Astrocyte of the cerebellum (primary cell): ENCODE measurements around the gene TRIM56.
"Not testable (repeated sequence)": the region's sequence is repeated elsewhere in the genome, so short reads cannot be mapped to it uniquely, and the experiment has no call there.

Experiments
- DNase-seq: peaks from one replicate; pipeline ENCODE4 v3.0.0-alpha.2; 2011; ENCODE audit warnings: low read depth
- H3K4me3 ChIP-seq: 2 replicates; pipeline ENCODE4 v1.5.1; 2011; ENCODE audit warnings: mild to moderate bottlenecking, low read depth, low read length, moderate library complexity
- in situ Hi-C: cut with HindIII; loops from 2 replicates; pipeline ENCODE4 v1.10.0; 2017; ENCODE audit warnings: low sequenced_read_pairs
- TF ChIP-seq, protein P1 (sequence below): IDR thresholded peaks from 2 replicates; pipeline ENCODE4 v1.5.1; 2012; ENCODE audit warnings: low read length, low read depth, moderate library complexity, mild to moderate bottlenecking; ENCODE audit errors: missing control alignments

The TRIM56 gene, protein sequence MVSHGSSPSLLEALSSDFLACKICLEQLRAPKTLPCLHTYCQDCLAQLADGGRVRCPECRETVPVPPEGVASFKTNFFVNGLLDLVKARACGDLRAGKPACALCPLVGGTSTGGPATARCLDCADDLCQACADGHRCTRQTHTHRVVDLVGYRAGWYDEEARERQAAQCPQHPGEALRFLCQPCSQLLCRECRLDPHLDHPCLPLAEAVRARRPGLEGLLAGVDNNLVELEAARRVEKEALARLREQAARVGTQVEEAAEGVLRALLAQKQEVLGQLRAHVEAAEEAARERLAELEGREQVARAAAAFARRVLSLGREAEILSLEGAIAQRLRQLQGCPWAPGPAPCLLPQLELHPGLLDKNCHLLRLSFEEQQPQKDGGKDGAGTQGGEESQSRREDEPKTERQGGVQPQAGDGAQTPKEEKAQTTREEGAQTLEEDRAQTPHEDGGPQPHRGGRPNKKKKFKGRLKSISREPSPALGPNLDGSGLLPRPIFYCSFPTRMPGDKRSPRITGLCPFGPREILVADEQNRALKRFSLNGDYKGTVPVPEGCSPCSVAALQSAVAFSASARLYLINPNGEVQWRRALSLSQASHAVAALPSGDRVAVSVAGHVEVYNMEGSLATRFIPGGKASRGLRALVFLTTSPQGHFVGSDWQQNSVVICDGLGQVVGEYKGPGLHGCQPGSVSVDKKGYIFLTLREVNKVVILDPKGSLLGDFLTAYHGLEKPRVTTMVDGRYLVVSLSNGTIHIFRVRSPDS

DNA sequence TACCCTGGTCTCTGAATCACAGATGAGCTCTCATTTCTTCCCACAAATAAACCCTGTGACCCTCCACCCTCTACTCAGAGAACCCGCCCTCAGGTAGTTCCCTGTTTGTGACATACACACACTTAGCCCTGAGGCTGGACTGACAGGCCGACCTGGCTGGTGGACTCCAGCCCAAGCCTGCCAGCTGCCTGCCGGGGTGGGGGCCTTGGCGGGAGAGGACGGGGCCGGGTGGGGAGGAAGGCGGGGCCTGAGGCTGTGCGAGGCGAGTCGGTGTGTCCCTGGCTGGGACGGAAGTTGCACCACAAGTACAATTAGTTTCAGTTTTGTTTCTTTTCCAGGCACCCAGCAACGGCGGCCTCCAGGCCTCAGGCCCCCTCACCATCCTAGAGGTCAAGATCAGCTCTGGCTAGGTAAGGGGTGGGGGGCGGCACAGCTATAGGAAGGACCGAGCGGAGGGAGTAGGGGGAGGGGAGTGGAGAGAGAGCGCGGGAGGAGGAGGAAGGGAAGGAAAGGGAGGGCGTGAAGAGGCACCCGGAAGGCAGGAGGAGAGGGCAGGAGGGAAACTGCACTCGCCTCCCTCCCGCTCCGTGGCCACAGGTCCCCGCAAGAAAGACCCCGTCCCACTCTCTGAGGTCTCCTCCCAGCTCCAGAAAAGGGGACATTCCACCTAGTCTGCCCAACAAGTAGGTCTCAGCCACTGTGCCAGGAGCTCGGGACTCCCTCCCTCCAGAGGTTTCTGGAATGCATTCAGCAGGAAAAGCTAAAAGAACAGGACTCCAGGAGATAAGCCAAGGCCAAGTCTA is at the start of gene TRIM56:
TRIM56 (plus strand) TSS at position 320 of the 803 bp plus-strand sequence. CDS start 1,832 bp downstream, outside the sequence.
- in situ Hi-C loops: loop anchor here (10.0 kb wide), 1 partner anchor 201 kb away; the partner anchor contains the start of gene UFSP1
- peak; percentile 36 for DNase-seq
- TF ChIP-seq, protein P1, sequence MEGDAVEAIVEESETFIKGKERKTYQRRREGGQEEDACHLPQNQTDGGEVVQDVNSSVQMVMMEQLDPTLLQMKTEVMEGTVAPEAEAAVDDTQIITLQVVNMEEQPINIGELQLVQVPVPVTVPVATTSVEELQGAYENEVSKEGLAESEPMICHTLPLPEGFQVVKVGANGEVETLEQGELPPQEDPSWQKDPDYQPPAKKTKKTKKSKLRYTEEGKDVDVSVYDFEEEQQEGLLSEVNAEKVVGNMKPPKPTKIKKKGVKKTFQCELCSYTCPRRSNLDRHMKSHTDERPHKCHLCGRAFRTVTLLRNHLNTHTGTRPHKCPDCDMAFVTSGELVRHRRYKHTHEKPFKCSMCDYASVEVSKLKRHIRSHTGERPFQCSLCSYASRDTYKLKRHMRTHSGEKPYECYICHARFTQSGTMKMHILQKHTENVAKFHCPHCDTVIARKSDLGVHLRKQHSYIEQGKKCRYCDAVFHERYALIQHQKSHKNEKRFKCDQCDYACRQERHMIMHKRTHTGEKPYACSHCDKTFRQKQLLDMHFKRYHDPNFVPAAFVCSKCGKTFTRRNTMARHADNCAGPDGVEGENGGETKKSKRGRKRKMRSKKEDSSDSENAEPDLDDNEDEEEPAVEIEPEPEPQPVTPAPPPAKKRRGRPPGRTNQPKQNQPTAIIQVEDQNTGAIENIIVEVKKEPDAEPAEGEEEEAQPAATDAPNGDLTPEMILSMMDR: no peak
- peak within 1 kb of the TSS; percentile 55 for H3K4me3 ChIP-seq

DNA sequence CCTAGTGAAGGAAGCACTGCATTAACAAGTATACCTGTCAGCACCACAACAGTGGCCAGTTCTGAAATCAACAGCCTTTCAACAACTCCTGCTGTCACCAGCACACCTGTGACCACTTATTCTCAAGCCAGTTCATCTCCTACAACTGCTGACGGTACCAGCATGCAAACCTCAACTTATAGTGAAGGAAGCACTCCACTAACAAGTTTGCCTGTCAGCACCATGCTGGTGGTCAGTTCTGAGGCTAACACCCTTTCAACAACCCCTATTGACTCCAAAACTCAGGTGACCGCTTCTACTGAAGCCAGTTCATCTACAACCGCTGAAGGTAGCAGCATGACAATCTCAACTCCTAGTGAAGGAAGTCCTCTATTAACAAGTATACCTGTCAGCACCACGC is 49.3 kb upstream of the TRIM56 start:
- TF ChIP-seq, protein P1: no peak
- H3K4me3 ChIP-seq: no peak overlapping the region
- in situ Hi-C loops: no loop called here
- DNase-seq: no peak

DNA sequence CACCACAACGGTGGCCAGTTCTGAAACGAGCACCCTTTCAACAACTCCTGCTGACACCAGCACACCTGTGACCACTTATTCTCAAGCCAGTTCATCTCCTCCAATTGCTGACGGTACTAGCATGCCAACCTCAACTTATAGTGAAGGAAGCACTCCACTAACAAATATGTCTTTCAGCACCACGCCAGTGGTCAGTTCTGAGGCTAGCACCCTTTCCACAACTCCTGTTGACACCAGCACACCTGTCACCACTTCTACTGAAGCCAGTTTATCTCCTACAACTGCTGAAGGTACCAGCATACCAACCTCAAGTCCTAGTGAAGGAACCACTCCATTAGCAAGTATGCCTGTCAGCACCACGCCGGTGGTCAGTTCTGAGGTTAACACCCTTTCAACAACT is 44.0 kb upstream of the TRIM56 start:
- in situ Hi-C loops, DNase-seq, H3K4me3 ChIP-seq: not testable (repeated sequence)

DNA sequence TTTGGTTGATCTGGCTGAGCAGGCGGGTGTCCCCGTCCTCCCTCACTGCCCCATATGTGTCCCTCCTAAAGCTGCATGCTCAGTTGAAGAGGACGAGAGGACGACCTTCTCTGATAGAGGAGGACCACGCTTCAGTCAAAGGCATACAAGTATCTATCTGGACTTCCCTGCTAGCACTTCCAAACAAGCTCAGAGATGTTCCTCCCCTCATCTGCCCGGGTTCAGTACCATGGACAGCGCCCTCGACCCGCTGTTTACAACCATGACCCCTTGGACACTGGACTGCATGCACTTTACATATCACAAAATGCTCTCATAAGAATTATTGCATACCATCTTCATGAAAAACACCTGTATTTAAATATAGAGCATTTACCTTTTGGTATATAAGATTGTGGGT is 26.9 kb upstream of the TRIM56 start:
- TF ChIP-seq, protein P1: no peak
- no peak overlapping the region for H3K4me3 ChIP-seq
- peak; percentile 15 for DNase-seq
- in situ Hi-C loops: loop anchor here (10.0 kb wide), 2 partner anchors 174 to 216 kb away; partner anchors contain the start of gene UFSP1

DNA sequence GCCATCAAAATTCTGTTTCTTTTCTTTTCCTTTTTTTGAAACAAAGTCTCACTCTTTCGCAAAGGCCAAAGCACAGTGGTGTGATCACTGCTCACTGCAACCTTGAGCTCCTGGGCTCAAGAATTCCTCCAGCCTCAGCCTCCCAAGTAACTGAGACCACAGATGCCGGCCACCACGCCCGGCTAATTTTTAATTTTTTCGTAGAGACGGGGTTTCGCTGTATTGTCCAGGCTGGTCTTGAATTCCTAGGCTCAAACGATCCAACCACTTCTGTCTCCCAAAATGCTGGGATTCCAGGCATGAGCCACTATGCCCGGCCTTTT is 25.7 kb upstream of the TRIM56 start:
- TF ChIP-seq, protein P1: no peak
- no peak overlapping the region for H3K4me3 ChIP-seq
- in situ Hi-C loops: loop anchor here (10.0 kb wide), 2 partner anchors 175 to 215 kb away; partner anchors contain the start of gene UFSP1
- no peak for DNase-seq

DNA sequence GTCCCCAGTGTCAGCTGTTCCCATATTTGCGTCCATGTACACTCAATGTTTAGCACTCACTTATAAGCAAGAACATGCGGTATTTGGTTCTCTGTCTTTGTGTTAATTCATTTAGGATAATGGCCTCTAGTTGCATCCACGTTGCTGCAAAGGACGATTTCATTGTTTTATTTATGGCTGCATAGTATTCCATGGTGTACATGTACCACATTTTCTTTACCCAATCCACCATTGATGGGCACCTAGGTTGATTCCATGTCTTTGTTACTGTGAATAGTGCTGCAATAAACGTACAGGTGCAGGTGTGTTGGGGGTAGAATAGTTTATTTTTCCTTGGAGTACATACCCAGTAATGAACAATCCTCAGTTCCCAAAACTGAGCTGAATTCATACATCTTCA is 24.3 kb upstream of the TRIM56 start:
- TF ChIP-seq, protein P1: no peak
- no peak overlapping the region for H3K4me3 ChIP-seq
- in situ Hi-C loops: no loop called here
- DNase-seq: no peak

DNA sequence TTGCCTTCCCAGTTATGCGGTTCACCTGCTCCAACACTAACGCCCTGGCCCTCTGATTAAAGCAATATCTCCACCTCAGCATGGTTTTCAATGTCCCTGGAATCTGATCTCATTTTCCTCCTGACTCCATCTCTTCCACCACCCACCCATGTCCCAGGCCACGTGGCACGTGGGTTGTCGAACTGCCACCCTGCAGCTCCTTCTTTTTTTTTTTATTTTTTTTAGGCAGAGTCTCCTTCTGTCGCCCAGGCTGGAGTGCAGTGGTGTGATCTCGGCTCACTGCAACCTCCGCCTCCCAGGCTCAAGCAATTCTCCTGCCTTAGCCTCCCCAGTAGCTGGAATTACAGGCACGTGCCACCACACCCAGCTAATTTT is 21.1 kb upstream of the TRIM56 start:
- H3K4me3 ChIP-seq, DNase-seq, in situ Hi-C loops: not testable (repeated sequence)

DNA sequence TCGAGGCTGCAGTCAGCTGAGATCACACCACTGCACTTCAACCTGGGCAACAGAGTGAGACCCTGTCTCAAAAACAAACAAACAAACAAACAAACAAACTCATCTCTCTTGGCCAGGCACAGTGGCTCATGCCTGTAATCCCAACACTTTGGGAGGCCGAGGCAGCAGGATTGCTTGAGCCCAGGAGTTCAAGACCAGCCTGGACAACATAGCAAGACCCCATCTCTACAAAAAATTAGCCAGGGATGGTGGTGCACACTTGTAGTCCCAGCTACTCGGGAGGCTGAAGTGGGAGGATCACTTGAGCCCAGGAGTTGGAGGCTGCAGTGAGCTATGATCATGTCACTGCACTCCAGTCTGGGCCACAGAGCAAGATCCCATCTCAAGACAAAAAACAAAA is 20.1 kb upstream of the TRIM56 start:
- in situ Hi-C loops, H3K4me3 ChIP-seq, DNase-seq: not testable (repeated sequence)
